IMR-90 (cell line): ENCODE data around the gene TNRC6C. TPM values are rescaled to one million over a fixed set of nuclear protein-coding genes. Genes with fewer than 3 reads are reported as not detected.

Experiments used
- ATAC-seq: fragments of 200-7000 bp; cut with Tn5 transposase; 2 replicates; pipeline ENCODE4 v1.9.1; 2020; ENCODE audit warnings: low read depth, mild to moderate bottlenecking, moderate library complexity
- BruUV-seq: library from RNA; stranded (reverse); fragments of 400-500 nt; replicated peaks from 2 replicates; lab custom pipeline; 2021; lab: Mats Ljungman, UMichigan
- CTCF ChIA-PET: fragments of 300-600 bp; formaldehyde crosslinking; extraction: SDS; loops from one replicate; lab custom pipeline; 2021; ENCODE audit warnings: antibody characterized with exemption; lab: Yijun Ruan, JAX
- POLR2A ChIA-PET: fragments of 300-600 bp; sonication (Branson Sonifier 250); formaldehyde crosslinking; loops from one replicate; lab custom pipeline; 2022; ENCODE audit warnings: antibody characterized with exemption; ENCODE audit not compliant: unreplicated experiment; lab: Charles Lee
- DNase-seq: peaks from one replicate; pipeline ENCODE4 v3.0.0; 2013
- H2AFZ ChIP-seq: replicated peaks from 2 replicates; pipeline ENCODE3; 2013; ENCODE audit warnings: low read length, mild to moderate bottlenecking; ENCODE audit not compliant: poor library complexity
- H2AK5ac ChIP-seq: 2 replicates; pipeline ENCODE4 v1.6.1; 2013; ENCODE audit warnings: low read depth, low read length, inconsistent platforms
- H2AK9ac ChIP-seq: replicated peaks from 2 replicates; pipeline ENCODE3; 2013; ENCODE audit warnings: mild to moderate bottlenecking, low read depth, low read length, moderate library complexity; ENCODE audit not compliant: poor library complexity
- H2BK120ac ChIP-seq: 2 replicates; pipeline ENCODE4 v1.6.1; 2013; ENCODE audit warnings: low read depth, low read length, inconsistent platforms
- H2BK15ac ChIP-seq: 3 replicates; pipeline ENCODE4 v1.6.1; 2013; ENCODE audit warnings: low read depth, low read length, inconsistent platforms
- H2BK20ac ChIP-seq: 2 replicates; pipeline ENCODE4 v1.6.1; 2013; ENCODE audit warnings: low read depth, mild to moderate bottlenecking, inconsistent platforms, low read length, moderate library complexity
- H2BK5ac ChIP-seq: 2 replicates; pipeline ENCODE4 v1.6.1; 2013; ENCODE audit warnings: mild to moderate bottlenecking, low read depth, low read length, inconsistent platforms; ENCODE audit not compliant: poor library complexity, severe bottlenecking
- H3K14ac ChIP-seq: replicated peaks from 2 replicates; pipeline ENCODE4 v1.6.1; 2013; ENCODE audit warnings: low read depth, low read length, inconsistent platforms
- H3K18ac ChIP-seq: 2 replicates; pipeline ENCODE4 v1.6.1; 2013; ENCODE audit warnings: low read depth, low read length, control low read depth
- H3K23ac ChIP-seq: 2 replicates; pipeline ENCODE4 v1.6.1; 2013; ENCODE audit warnings: low read depth, low read length, inconsistent platforms
- H3K27ac ChIP-seq: 2 replicates; pipeline ENCODE4 v1.5.1; 2013; ENCODE audit warnings: mild to moderate bottlenecking, control low read depth, low read length; ENCODE audit not compliant: insufficient read depth
- H3K27me3 ChIP-seq: 2 replicates; pipeline ENCODE4 v1.6.1; 2013; ENCODE audit warnings: low read length; ENCODE audit not compliant: control insufficient read depth, insufficient read depth
- H3K36me3 ChIP-seq: 2 replicates; pipeline ENCODE4 v1.6.1; 2013; ENCODE audit warnings: low read length, mixed read lengths; ENCODE audit not compliant: control insufficient read depth, insufficient read depth
- H3K4ac ChIP-seq: 2 replicates; pipeline ENCODE4 v1.6.1; 2013; ENCODE audit warnings: low read depth, low read length, inconsistent platforms
- H3K4me1 ChIP-seq: 2 replicates; pipeline ENCODE4 v1.6.1; 2013; ENCODE audit warnings: low read length, mixed read lengths; ENCODE audit not compliant: control insufficient read depth, insufficient read depth
- H3K4me2 ChIP-seq: 2 replicates; pipeline ENCODE4 v1.6.1; 2013; ENCODE audit warnings: low read depth, mild to moderate bottlenecking, control low read depth, low read length, moderate library complexity
- H3K4me3 ChIP-seq: 2 replicates; pipeline ENCODE4 v1.5.1; 2013; ENCODE audit warnings: low read depth, mild to moderate bottlenecking, control low read depth, low read length, moderate library complexity; ENCODE audit not compliant: insufficient read depth
- H3K56ac ChIP-seq: 2 replicates; pipeline ENCODE4 v1.6.1; 2013; ENCODE audit warnings: low read length, inconsistent platforms; ENCODE audit not compliant: insufficient read depth; ENCODE audit errors: extremely low read depth
- H3K79me1 ChIP-seq, 2 experiments: 2 replicates each; pipeline ENCODE4 v1.6.1; 2013; ENCODE audit warnings: low read length in 2 of 2, inconsistent platforms in 1 of 2, low read depth in 1 of 2
- H3K9ac ChIP-seq: 2 replicates; pipeline ENCODE4 v1.6.1; 2013; ENCODE audit warnings: low read depth, low read length, control low read depth
- H3K9me1 ChIP-seq: 2 replicates; pipeline ENCODE4 v1.6.1; 2013; ENCODE audit warnings: low read length, inconsistent platforms; ENCODE audit not compliant: insufficient read depth
- H3K9me3 ChIP-seq: 2 replicates; pipeline ENCODE4 v1.6.1; 2013; ENCODE audit warnings: low read length; ENCODE audit not compliant: control insufficient read depth, insufficient read depth
- H4K20me1 ChIP-seq: 2 replicates; pipeline ENCODE4 v1.6.1; 2013; ENCODE audit warnings: low read length, inconsistent platforms; ENCODE audit not compliant: insufficient read depth
- H4K5ac ChIP-seq: 2 replicates; pipeline ENCODE4 v1.6.1; 2013; ENCODE audit warnings: mild to moderate bottlenecking, low read depth, low read length, control low read depth
- H4K8ac ChIP-seq, 2 experiments: 2 replicates each; pipeline ENCODE4 v1.6.1; 2013; ENCODE audit warnings: low read depth in 2 of 2, low read length in 2 of 2, control low read depth in 1 of 2, inconsistent platforms in 1 of 2
- H4K91ac ChIP-seq: 2 replicates; pipeline ENCODE4 v1.6.1; 2013; ENCODE audit warnings: low read depth, low read length, inconsistent platforms; ENCODE audit not compliant: insufficient read depth
- BHLHE40 ChIP-seq: fragments of 150-350 bp; IDR thresholded peaks from 2 replicates; pipeline ENCODE4 v1.6.1; 2016; ENCODE audit warnings: mild to moderate bottlenecking, low read depth, low read length
- CHD1 ChIP-seq: IDR thresholded peaks from 2 replicates; pipeline ENCODE4 v1.6.1; 2012; ENCODE audit warnings: low read depth, low read length, improper control_type of control experiment
- FOS ChIP-seq: fragments of 150-350 bp; IDR thresholded peaks from 2 replicates; pipeline ENCODE4 v1.6.1; 2016; ENCODE audit warnings: low read depth, low read length
- MAZ ChIP-seq: IDR thresholded peaks from 2 replicates; pipeline ENCODE4 v1.6.1; 2012; ENCODE audit warnings: low read depth, mild to moderate bottlenecking, low read length, improper control_type of control experiment, moderate library complexity, borderline replicate concordance
- POLR2A ChIP-seq: IDR thresholded peaks from 2 replicates; pipeline ENCODE4 v1.6.1; 2012; ENCODE audit warnings: mild to moderate bottlenecking, low read depth, low read length
- RAD21 ChIP-seq: IDR thresholded peaks from 2 replicates; pipeline ENCODE4 v1.6.1; 2012; ENCODE audit warnings: low read length, improper control_type of control experiment
- RCOR1 ChIP-seq: IDR thresholded peaks from 2 replicates; pipeline ENCODE4 v1.6.1; 2012; ENCODE audit warnings: mild to moderate bottlenecking, low read length, improper control_type of control experiment; ENCODE audit not compliant: insufficient replicate concordance
- WGBS, 2 experiments: methylation state at CpG; one replicate each; pipeline versions ENCODE4 v1.1.5 to v1.1.7; 2013; ENCODE audit warnings: missing lambda C conversion rate in 2 of 2; ENCODE audit not compliant: insufficient read length in 1 of 2; ENCODE audit errors: extremely low coverage in 2 of 2; 5-methylcytosine and 5-hydroxymethylcytosine counted together
- dilution Hi-C: fragments of 300-500 bp; cut with HindIII; formaldehyde crosslinking; loops from one replicate; pipeline ENCODE4 v1.14.3; 2018; ENCODE audit warnings: low sequenced_read_pairs; ENCODE audit not compliant: unreplicated experiment
- in situ Hi-C: fragments of 300-500 bp; cut with MboI; formaldehyde crosslinking; loops from 3 replicates; pipeline ENCODE4 v1.14.3; 2019; ENCODE audit warnings: low sequenced_read_pairs, inconsistent platforms, mixed read lengths
- intact Hi-C: fragments of 100-400 bp; cut with micrococcal nuclease; formaldehyde crosslinking; loops from 2 replicates; pipeline ENCODE4 v1.10.0; 2022
- polyA plus RNA-seq, 3 experiments: library from polyadenylated mRNA; depleted of rRNA; stranded (reverse); fragments of >200 nt; gene quantifications; 2 replicates each; pipeline ENCODE4 v1.2.3, GENCODE V29; 2012; ENCODE audit warnings: low replicate concordance in 1 of 3
- total RNA-seq: library from RNA; depleted of rRNA; stranded (reverse); fragments of >200 nt; gene quantifications from 2 replicates; pipeline ENCODE4 v1.2.3, GENCODE V29; 2012

Gene TNRC6C
- total and polyA plus RNA-seq, 2 of the 4 experiments (the other 2 are of a cell fraction) = 1.6 to 2.7 TPM

GRCh38 chr17:77952368-77952767, 6.1 kb upstream of the TNRC6C start:
- no peak overlapping the region for H2AK9ac ChIP-seq
- dilution Hi-C loops = no loop called here
- H3K4me1 ChIP-seq = no peaks in the 10 kb centered on the region
- H3K36me3 ChIP-seq = no peaks in the 10 kb centered on the region
- H3K18ac ChIP-seq = no peak overlapping the region
- H4K5ac ChIP-seq = no peak overlapping the region
- no peak overlapping the region for H3K23ac ChIP-seq
- H2BK5ac ChIP-seq = no peak overlapping the region
- H3K27ac ChIP-seq = no peak overlapping the region
- no peak overlapping the region for H4K91ac ChIP-seq
- no peaks in the 10 kb centered on the region for H3K79me1 ChIP-seq
- peaks cover 58% of the 10 kb centered on the region for H3K27me3 ChIP-seq
- ChIA-PET CTCF (no interaction called here), POLR2A (no interaction called here)
- H3K9me1 ChIP-seq = 0 out of 2 replicates have a peak, but pooled peaks cover 2% of the 10 kb centered on the region
- H3K4me3 ChIP-seq = no peak overlapping the region
- no peak overlapping the region for H3K4ac ChIP-seq
- in situ Hi-C loops = no loop called here
- no peak overlapping the region for H2BK15ac ChIP-seq
- H3K56ac ChIP-seq = no peak overlapping the region
- no peak overlapping the region for H2AK5ac ChIP-seq
- peak overlapping the region; percentile 13 for H2AFZ ChIP-seq
- no peak for TF ChIP-seq RAD21
- TF ChIP-seq BHLHE40 = no peak
- no peak for TF ChIP-seq POLR2A
- TF ChIP-seq MAZ = no peak
- TF ChIP-seq FOS = no peak
- no peak for TF ChIP-seq CHD1
- TF ChIP-seq RCOR1 = no peak
- intact Hi-C loops = no loop called here
- no TSS peak for BruUV-seq
- H3K9me3 ChIP-seq = no peaks in the 10 kb centered on the region; the same call in none of the 2 replicates
- no peak overlapping the region for H4K8ac ChIP-seq
- no peaks in the 10 kb centered on the region for H4K20me1 ChIP-seq
- ATAC-seq (no peak), DNase-seq (no peak)
- H3K14ac ChIP-seq = no peak overlapping the region
- H3K9ac ChIP-seq = no peak overlapping the region
- H2BK20ac ChIP-seq = no peak overlapping the region
- H3K4me2 ChIP-seq = no peak overlapping the region
- 80% methylated on average over 2 of the region's 5 CpGs; no CpG with 5 or more reads in 1 of the 2 experiments for WGBS, 2 experiments
- no peak overlapping the region for H2BK120ac ChIP-seq
